KOPT-K1 (cell line): ENCODE measurements around the gene RGS9.
"Not testable (repeated sequence)": the region's sequence is repeated elsewhere in the genome, so short reads cannot be mapped to it uniquely, and the experiment has no call there.

Experiments
- H3K27ac ChIP-seq: fragments of 200-600 bp; sonication (generic); 2 replicates; pipeline ENCODE4 v1.5.1; 2016; ENCODE audit warnings: antibody characterized with exemption, mild to moderate bottlenecking, low read depth, low read length; ENCODE audit not compliant: poor library complexity, severe bottlenecking
- H3K36me3 ChIP-seq: fragments of 200-600 bp; sonication (generic); 2 replicates; pipeline ENCODE4 v1.5.1; 2017; ENCODE audit warnings: antibody characterized with exemption, mild to moderate bottlenecking, low read length, moderate library complexity; ENCODE audit not compliant: insufficient read depth
- H3K9me3 ChIP-seq: fragments of 200-600 bp; sonication (generic); 2 replicates; pipeline ENCODE4 v1.5.1; 2017; ENCODE audit warnings: antibody characterized with exemption, low read length, mild to moderate bottlenecking; ENCODE audit not compliant: insufficient read depth, poor library complexity, severe bottlenecking

Gene RGS9

DNA sequence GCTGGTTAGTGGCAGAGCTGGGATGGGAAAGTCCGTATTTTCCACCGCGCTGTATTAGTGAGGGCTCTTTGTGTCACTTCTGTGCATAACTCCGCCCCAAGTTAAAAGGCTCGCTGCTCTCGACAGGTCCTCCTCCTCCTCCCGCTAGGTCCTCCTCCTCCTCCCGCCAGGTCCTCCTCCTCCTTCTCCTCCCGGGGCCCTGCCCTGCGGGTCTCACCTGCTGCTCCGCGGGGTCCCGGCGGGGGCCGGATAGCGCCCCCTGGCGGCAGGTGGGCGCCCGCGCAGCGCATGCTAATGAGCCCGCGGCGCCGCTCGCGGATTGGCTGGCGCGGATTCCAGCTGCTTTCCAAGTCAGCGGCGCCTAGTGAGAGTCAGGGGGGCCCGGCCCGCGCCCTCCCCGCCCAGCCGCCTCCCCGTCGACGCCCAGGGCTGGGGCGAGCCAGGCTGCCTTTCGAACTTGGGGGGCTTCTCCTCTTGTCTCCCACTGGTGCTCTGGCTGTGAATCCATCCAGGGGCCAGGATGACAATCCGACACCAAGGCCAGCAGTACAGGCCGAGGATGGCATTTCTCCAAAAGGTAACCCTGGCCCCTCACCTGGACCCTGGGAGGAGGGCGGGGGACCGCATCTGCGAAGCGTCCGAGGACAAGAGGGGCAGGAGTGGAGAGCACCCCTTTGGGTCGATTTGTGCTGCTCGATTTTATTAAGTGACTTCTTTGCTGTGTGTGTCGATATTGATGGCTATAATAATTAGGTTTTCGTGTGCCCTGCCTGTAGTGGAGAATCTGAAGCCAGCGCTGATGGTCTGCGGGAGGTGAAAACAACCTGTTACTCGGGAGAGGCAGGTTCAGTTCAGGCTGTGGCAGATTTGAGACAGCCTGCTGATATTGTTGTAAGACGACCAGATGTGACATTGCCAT lies at the start of gene RGS9:
Gene RGS9 (plus strand): TSS at position 350 of the 919 bp plus-strand sequence. CDS start 171 bp downstream, at position 521.
- Histone ChIP-seq H3K27ac (peak within 1 kb of the TSS; percentile 44), H3K9me3 (no peaks in the 10 kb centered on the region), H3K36me3 (no peaks in the 10 kb centered on the region)

DNA sequence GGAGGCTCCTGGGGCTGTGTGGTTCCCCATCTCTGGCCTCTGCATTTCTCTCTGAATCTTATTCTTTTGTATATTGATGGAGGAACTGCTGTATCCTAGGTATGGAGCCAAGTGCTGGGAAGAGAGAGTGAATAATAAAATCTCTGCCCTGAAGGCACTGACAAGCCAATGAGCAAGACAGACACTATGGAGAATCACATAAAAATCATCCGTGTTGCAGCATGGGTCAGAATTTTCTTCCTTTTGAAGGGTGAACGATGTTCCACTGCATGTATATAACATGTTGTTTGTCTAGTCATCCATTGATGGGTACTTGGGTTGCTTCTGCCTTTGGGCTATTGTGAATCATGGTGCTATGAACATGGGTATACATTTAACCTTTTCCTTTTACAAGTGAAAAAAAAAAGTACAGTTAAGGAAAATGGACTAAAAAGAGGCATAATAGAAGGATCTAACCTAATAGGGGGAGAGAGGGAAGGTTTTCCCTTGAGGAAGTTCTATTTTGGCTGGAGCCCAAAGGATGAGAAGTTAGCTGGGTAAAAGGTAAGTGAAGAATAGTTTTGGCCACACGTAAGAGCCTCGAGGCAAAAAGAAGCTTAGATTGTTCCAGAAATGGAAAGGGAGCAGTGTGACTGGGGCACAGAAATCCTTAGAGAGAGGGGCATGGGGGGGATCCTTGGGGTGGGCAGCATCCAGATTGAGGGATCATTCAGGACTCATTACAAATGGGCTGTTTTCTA lies 48.4 kb upstream of the RGS9 start:
- Histone ChIP-seq H3K36me3 (no peaks in the 10 kb centered on the region), H3K27ac (no peak overlapping the region), H3K9me3 (no peaks in the 10 kb centered on the region)

DNA sequence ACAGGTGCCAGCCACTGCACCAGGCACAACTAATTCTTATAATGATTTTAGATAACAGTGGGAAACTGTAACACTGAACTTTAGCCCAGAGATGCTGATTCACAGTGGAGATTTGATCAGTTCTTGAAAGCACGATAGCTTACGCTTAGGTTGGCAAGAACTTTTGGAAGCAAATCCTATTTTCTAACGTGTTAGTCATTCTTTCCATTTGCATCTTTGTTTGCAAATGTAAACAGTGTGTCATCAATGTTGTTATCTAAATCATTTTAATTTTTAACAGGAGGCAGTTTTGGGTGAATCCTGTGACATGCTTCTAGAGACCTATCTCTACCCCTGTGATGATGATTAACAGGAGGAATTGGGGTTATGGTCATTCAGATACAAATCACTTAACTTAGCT lies 44.9 kb upstream of the RGS9 start:
- Histone ChIP-seq H3K36me3 (no peaks in the 10 kb centered on the region), H3K9me3 (no peaks in the 10 kb centered on the region), H3K27ac (no peak overlapping the region)

DNA sequence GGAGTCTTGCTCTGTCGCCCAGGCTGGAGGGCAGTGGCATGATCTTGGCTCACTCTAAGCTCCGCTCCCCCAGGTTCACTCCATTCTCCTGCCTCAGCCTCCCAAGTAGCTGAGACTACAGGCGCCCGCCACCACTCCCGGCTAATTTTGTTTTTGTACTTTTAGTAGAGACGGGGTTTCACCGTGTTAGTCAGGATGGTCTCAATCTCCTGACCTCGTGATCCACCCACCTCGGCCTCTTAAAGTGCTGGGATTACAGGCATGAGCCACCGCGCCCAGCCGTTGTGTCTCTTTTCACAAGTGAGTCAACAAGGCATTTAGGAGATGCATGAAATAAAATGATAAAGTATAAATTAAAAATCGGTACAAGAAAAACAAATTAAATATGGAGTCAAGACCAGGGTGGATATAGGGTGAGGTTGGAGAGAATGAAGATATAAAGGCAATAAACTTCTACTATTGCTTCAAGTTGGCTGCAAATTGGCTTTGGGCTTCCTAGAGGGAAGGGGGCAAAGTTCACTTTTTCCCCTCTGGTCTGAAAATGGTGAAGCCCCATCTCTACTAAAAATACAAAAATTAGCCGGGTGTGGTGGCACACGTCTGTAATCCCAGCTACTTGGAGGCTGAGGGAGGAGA lies 44.3 kb upstream of the RGS9 start:
- H3K27ac ChIP-seq, H3K36me3 ChIP-seq: not testable (repeated sequence)

DNA sequence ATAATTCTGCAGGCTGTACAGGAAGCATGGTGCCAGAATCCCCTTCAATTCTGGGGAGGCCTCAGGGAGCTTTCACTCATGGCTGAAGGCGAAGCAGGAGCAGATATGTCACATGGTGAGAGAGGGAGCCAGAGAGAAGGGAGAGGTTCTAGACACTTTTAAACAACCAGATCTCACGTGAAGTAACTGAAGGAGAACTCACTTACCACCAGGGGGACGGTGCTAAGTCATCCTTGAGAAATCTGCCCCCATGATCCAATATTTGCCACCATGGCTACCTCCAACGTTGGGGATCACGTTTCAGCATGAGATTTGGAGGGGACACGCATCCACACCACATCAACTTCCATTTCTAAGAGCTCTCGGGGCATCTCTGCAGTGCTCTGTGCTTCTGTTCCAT lies 43.2 kb upstream of the RGS9 start:
- Histone ChIP-seq H3K9me3 (no peaks in the 10 kb centered on the region), H3K27ac (no peak overlapping the region)

More for the DNA sequence above, 44.3 kb upstream of the RGS9 start:
- H3K9me3 ChIP-seq = not testable (repeated sequence)

DNA sequence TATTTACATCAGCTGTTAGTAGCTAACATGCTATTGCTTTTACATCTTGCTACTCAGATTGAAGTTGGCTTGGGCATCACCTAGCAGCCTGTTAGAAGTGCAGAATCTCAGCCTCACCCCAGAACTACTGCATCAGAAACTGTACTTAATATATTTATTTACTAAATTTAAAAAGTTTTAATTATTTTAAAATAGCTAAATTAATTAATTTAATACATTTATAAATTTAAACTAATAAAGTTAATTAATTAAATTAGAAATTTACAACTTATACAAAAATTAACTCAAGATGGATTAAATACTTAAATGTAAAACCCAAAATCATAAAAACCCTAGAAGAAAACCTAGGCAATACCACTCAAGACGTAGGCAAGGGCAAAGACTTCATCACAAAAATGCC lies 41.7 kb upstream of the RGS9 start:
- no peaks in the 10 kb centered on the region for H3K36me3 ChIP-seq

More for the DNA sequence above, 43.2 kb upstream of the RGS9 start:
- H3K36me3 ChIP-seq = no peaks in the 10 kb centered on the region

DNA sequence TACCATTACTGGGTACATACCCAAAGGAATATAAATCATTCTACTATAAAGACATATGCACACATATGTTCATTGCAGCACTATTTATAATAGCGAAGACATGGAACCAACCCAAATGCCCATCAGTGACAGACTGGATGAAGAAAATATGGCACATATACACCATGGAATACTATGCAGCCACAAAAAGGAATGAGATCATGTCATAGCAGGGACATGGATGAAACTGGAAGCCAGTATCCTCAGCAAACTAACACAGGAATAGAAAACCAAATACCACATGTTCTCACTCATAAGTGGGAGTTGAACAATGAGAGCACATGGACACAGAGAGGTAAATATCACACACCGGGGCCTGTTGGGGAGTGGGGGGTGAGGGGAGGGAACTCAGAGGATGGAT lies 40.8 kb upstream of the RGS9 start:
- H3K9me3 ChIP-seq, H3K36me3 ChIP-seq, H3K27ac ChIP-seq: not testable (repeated sequence)

More for the DNA sequence above, 41.7 kb upstream of the RGS9 start:
- H3K9me3 ChIP-seq = no peaks in the 10 kb centered on the region
- H3K27ac ChIP-seq = no peak overlapping the region

DNA sequence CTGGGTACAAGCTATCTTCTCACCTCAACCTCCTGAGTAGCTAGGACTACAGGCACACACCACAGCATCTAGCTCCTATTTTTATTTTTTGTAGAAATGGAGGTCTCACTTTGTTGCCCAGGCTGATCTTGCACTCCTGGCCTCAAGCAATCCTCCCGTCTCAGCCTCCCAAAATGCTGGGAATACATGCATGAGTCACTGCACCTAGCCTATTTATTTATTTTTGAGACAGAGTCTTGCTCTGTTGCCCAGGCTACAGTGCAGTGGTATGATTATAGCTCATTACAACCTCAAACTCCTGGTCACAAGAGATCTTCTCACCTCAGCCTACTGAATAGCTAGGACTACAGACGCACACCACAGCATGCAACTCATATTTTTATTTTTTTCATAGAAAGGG lies 40.1 kb upstream of the RGS9 start:
- no peaks in the 10 kb centered on the region for H3K9me3 ChIP-seq
- no peak overlapping the region for H3K27ac ChIP-seq
- no peaks in the 10 kb centered on the region for H3K36me3 ChIP-seq

DNA sequence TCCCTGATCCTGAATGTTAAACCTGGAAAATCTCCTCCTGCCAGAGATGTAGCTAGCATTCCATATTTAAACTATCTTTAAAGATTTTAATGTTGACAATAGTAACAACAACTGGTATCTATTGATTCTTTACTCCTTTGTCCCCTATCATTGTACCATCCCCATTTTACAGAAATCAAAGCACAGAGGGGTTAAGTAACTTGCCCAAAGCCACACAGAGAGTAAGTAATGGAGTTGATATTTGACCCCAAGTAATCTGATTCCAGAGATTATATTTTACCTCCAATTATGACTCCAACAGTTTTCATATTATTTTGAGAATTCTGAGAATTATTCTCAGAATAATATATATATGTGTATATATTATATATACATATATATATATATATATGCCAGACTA lies 37.7 kb upstream of the RGS9 start:
- H3K27ac ChIP-seq = no peak overlapping the region
- no peaks in the 10 kb centered on the region for H3K36me3 ChIP-seq
- no peaks in the 10 kb centered on the region for H3K9me3 ChIP-seq

DNA sequence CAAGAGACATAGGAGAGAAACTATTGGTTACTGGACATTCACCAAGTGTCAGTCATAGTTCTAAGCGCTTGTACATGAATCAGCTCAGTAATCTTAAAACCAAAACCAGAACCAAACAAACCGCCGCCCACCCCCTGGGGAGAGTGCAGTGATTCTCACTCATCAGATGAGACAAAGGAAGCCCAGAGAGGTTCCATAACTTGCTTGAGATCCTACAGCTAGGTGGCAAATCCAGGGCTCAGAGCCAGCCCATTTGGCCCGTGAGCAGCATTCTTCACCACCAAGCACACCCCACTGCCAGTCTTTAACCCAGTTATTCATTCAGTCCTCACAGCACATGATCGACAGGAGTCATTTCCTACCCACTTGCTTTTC lies 37.2 kb upstream of the RGS9 start:
- Histone ChIP-seq H3K9me3 (no peaks in the 10 kb centered on the region), H3K27ac (peak overlapping the region; percentile 53), H3K36me3 (no peaks in the 10 kb centered on the region)

DNA sequence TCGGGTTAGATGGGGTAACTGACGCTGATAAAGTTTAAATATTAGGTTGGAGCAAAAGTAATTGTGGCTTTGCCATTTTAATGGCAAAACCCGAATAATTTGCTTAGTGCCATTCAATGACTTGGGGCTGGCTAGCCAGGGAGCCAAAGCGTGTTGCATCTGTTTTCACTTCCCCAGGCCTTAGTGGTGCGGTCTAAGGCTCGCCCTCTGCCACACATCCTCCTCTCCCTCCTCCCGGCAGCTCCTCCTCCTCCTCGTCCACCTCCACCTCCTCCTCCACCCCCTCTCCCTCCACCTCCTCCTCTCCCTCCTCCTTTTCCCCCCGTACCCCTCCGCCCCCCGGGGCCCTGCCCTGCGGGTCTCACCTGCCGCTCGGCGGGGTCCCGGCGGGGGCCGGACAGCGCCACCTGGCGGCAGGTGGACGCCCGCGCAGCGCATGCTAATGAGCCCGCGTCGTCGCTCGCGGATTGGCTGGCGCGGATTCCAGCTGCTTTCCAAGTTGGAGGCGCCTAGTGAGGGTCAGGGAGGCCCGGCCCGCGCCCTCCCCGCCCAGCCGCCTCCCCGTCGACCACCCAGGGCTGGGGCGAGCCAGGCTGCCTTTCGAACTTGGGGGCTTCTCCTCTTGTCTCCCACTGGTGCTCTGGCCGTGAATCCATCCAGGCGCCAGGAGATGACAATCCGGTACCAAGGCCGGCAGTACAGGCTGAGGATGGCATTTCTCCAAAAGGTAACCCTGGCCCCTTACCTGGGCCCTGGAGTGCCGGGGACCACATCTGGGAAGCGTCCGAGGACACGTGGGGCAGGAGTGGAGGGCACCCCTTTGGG lies 36.6 kb upstream of the RGS9 start:
- Histone ChIP-seq H3K36me3 (no peaks in the 10 kb centered on the region), H3K9me3 (no peaks in the 10 kb centered on the region), H3K27ac (peak overlapping the region; percentile 53)

DNA sequence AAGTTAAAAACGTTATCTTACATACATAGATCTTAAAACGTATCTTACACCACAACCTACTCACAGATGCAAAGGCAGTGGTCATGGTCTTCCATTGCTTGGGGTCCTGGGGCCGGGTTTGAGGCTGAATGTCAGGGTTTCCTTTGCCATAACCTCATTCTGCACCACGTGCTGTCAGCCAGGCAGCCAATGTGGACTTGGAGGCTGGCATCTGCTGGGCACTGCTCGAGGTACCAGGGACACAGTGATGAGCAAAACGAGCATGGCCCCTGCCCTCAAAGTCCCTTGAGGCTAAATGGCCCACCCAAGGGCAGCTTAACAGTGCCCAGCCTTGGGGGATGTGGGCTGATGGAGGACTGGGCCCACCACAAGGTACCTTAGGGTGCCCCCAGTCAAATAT lies 35.8 kb upstream of the RGS9 start:
- Histone ChIP-seq H3K27ac (no peak overlapping the region), H3K36me3 (no peaks in the 10 kb centered on the region), H3K9me3 (no peaks in the 10 kb centered on the region)

DNA sequence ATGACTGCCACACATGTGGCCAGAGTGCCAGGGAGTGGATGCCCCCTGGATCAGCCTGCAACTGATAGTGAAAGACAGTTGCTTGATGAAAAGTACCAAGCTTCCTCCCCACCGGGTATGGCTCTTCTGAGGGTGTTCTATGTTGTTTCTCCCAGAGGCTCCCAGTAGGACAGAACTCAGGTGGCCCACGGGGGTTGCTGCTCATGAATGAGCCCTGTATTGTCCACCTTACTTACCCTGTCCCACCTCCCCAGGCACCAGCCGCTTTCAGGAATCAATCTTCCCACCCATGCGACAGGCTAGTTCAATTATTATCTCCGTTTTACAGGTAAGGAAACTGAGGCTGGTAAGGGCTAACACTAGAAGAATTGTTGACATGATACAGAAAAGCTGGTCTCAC lies 34.9 kb upstream of the RGS9 start:
- Histone ChIP-seq H3K36me3 (no peaks in the 10 kb centered on the region), H3K27ac (no peak overlapping the region)

DNA sequence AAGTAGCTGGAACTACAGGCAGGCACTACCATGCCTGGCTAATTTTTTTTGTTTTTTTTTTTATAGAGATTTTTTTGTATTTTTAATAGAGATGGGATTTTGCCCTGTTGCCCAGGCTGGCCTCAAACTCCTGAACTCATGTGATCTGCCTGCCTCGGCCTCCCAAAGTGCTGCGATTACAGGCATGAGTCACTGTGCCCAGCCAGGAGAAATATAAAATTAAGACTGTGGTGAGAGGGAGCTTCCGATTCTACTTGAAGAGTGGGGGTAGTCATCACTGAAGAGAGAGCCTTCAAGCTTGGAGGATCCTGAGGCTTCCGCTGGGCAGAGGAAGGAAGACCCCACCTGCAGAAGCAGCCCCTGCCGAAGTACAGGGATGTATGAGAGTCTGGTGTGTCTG lies 34.4 kb upstream of the RGS9 start:
- Histone ChIP-seq H3K36me3 (no peaks in the 10 kb centered on the region), H3K27ac (no peak overlapping the region), H3K9me3 (no peaks in the 10 kb centered on the region)

More for the DNA sequence above, 34.9 kb upstream of the RGS9 start:
- no peaks in the 10 kb centered on the region for H3K9me3 ChIP-seq
